HG03520 (cell line): ENCODE measurements around the gene PNLIPRP1.

Experiments
- ATAC-seq: cut with Tn5 transposase; IDR thresholded peaks from one replicate; pipeline ENCODE4 v1.9.1; 2021; ENCODE audit warnings: mild to moderate bottlenecking, moderate library complexity; ENCODE audit not compliant: unreplicated experiment

PNLIPRP1 gene

DNA sequence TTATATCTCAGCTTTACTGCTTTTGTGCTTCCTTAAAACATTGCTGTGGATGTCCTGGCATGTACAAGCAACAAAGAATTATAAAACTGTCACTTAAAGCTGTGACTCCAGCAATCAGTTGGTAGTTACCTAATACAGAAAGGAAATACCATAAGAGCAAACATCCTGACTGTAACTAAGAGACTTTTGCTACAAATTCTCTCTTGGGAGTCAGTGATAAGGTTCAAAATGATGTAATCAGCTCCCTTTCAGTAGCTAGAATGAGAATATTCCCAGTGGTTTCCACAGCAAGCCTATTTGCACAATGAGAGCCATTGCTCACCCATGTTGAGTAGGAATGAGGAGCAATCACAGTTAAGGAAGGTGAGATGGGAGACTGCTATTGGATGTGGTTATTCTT, 7.6 kb downstream of the PNLIPRP1 start:
- no peak for ATAC-seq

DNA sequence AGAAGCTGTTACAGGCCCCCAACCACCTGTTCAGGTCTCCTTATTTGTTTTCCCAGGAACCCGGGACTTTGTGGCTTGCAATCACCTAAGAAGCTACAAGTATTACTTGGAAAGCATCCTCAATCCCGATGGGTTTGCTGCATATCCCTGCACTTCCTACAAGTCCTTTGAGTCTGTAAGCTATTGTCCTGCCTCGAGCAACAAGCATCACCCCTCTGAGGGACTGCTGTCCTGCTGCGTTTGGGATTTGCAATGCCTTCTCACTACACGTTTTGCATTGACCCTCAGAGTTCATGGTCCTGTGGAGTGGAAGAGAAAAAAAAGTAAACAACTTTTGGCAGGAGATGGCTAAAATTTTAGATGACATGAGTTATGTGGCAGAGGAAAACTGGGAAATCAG, 9.2 kb downstream of the PNLIPRP1 start:
- ATAC-seq, result no peak

DNA sequence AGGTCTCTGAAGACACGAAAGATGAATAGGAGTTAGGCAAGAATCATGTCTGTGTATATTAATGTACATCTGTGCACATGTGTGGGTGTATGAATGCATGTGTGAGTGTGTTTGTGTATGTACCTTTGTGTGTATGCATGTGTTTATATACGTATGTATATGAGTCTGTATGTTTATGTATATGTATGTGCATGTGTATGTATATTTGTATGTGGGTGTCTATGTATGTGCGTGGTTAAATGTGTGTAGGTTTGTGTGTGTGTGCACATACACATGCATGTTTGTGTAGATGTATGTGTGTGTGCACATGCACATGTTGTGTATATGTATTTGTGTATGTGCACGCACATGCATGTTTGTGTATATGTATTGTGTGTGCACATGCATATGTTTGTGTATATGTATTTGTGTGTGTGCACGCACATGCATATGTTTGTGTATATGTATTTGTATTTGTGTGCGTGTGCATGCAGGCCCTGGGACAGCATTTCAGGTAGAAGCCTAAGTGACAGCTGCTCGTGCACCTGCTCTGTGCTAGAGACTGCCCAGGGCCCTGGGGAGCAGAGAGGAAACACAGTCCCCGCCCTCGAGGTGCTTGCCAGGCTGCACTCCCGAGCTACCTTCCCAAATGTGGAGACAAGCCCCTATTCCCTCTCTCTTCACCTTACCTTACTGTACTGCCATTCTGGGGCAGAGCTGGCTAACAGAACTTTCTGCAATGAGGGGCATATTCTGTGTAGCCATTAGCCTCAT, 12.1 kb downstream of the PNLIPRP1 start:
- ATAC-seq, result no peak

DNA sequence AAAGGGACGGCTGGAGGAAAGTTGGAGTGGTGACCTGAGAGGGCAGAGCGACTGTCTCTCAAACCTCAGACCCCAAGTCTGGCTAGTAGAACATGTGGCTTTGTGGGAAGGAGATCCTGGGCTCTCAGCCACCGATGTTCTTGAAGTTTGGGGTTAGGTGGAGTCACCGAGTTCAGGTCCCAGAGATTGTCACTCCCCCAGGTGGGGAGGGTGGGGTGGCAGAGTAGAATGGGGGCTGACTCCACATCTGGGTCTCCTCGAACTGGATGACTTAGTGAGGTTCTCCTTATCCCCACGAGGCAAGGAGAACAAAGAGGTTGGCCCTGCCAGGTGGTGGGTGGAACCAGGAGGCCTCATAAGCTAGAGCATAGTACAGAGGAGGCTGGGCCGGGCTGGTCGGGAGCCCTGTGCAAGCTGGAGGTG, 15.3 kb downstream of the PNLIPRP1 start:
- no peak for ATAC-seq

DNA sequence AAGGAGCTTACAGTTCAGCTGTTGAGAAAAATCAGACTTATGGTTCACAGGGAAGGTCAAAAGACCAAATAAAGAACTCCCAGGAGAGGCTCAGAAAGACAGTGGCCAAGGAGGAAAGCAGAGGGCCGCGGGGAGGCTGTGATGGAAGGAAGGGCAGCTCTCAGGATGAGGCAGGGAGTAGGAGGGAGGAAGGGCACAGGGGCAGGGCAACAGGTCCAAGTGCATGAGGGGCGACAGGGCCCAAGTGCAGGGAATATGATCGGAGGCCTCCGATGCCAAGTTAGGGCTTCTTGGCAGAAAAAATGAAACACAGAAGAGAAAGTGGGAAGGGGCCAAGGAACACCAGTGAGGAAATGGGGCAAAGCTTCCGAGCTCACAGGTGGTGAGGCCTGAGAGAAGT, 16.6 kb downstream of the PNLIPRP1 start:
- ATAC-seq, result no peak

DNA sequence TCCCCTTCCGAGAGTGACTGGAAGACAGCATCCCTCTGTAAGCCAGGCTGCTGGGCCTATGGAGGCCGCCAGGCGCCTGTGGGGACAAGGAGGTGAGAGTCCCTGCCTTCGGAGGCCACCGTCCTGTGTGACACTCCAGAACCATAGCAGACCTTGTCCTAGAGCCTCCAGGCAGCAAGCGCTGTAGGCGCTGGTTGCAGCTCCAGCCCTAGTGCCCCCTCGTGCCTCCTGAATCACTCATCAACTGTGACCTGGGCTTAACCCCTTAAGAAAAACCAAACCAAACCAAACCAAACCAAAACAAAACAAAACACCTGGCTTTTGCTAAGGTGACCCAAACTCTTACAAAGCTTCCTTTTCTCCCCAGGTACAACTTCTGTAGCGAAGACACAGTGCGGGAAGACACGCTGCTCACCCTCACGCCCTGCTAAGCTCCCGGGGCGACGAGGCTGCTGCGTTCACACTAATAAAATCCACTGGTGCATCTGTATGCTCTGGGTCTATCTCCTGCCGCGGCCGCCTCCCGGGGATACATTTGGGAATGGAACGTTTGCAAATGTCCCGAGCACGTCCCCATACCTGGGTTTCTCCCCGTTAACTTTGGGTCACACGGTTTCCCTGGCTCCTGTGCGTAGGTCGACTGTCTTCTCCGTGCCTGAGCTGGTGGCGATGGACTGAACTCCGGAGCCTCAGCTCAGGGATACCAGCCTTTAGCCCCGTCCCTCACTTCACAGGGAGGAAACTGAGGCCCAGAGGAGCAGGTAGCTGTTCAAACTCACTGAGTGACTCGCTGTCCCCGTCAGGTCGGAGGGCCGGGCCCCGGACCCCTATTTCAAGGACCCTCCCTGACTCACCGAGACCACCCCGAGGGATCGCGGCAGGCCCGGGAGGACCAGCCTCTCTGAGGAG, 18.2 kb downstream of the PNLIPRP1 start:
- ATAC-seq, result no peak

DNA sequence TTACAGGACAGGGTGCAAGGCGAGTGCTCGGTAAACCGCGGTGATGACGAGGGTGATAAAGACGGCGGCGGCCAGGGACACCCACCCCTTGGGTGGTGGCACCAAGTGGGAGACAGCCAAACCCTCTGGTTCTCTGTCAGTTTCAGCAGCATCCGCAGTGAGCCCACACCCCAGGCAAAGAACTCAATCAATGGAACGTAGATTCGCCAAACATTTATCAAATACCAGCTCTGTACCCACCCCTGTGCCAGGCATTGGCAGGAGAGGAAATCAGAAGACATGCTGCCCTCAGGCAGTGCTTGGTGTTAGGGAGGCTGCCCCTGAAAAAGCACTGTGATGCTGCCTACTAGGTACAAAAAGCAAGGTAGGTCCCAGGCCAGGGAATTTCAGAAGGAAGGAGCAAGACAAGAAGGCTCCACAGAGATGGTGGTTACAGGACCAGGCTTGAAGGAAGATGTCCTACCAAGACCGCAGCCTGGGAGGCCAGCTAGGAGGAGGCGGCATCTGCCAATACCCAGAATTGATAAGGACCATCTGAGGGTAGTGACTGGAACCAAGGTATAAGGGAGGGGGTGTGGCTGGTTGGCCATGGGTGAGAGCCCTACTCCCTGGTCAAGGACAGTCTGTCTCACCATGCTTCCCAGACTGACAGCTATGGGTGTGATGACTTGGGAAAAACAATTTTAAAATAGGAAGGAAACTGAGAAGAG, 19.8 kb downstream of the PNLIPRP1 start:
- ATAC-seq, result no peak

DNA sequence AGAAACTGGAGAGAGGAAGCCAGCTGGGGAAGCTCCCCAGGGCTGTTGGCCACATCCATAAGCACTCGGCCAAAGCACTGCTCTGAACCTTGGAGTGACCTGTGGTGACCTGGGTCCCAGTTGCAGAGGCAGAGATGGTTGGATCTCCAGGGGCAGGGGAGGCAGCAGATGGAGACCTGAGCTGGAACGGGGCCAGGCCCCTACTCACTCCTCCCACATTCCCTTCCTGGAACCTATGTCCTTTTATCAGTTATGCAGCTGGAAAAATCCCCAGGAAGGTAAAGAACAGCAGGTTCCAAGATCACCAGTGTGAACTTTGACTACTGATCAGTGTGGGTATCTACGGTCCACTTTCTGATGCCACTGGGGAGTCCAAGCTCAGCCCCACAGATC, 20.4 kb downstream of the PNLIPRP1 start:
- ATAC-seq, result no peak

DNA sequence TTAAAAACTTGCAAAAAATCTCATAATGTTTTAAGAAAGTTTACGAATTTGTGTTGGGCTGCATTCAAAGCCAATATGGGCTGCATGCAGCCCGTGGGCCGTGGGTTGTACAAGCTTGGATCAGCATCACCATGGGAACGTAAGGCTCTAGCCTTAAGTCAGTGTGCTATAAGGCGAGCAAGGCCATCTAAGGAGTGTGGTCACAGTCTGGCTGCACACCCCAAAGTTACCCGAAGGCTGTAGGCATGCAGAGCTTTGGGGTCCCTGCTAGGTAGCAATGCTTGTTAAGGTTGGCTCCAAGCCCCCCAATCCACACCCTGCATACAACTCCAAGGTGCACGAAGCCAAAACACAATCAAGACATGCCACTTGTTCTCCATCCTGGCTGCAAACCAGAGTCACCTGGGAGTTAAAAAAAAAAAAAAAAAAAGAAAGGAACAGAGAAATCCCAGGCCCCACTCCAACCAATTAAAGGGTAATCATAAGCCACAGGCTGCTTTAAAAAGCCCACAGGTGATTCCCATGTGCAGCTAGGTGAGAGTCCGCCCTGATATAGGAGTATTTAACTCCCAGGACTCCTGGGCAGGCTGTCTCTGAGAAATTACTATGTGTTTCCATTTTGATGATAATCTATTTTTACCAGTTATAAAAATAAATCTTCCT, 21.5 kb downstream of the PNLIPRP1 start:
- no peak for ATAC-seq

DNA sequence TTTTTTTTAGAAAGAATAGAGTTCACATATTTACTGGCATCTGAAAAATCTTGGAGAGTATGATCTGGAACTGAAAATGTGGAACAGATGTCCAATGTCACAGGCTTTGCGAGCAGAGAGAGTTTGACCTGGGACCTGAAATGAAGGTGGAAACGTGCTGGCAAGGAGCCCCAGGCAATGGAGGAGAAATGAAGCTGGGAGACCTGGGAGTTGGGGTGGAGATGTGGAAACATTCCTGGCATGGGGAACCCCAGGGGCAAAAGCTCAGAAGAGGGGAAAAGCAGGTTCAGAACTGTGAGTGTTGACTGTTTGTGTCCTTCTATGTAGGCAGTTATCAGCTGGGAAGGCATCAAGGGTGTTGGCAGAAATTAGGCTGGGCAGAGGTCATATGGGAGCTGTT, 22.7 kb downstream of the PNLIPRP1 start:
- ATAC-seq, result no peak

DNA sequence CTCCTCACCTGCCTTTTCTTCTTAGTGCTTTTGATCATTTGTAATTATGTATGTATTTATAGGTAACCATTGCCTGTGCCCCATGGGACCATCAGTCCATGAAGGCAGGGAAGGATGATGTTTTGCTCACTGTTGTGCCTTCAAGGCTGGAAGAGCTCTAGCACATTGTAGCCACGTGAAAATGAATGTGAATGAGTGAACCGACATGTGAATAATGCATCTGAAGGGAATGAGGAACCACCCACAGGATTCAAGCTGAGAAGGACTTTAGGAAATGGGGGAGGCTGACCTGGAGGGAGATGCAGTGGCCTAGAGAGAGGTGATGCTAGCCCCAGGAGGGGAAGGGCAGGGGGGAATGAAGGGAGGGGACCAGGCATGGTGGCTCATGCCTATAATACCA, 24.0 kb downstream of the PNLIPRP1 start:
- no peak for ATAC-seq

DNA sequence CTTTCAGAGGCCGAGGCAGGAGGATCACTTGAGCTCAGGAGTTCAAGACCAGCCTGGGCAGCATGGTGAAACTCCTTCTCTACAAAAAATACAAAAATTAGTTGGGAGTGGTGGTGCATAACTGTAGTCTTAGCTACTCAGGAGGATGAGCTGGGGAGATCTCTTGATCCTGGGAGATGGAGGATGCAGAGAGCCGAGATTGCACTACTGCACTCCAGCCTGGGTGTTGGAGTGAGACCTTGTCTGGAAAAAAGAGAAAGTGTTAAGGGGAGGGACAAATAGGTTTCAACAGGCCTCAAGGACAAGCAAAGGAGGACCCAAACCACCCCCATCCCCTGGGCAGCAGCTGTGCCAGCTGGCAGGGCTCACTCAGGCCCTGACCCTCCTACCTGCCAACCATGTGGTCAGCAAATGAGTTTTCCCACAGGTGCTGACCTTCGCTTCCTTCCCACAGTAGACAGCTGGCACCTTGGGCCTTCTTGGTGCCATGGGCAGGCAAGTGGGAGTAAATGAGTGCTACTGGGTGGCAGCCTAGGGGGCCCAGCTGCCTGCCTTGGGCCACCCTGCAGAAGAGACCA, 24.5 kb downstream of the PNLIPRP1 start:
- no peak for ATAC-seq

DNA sequence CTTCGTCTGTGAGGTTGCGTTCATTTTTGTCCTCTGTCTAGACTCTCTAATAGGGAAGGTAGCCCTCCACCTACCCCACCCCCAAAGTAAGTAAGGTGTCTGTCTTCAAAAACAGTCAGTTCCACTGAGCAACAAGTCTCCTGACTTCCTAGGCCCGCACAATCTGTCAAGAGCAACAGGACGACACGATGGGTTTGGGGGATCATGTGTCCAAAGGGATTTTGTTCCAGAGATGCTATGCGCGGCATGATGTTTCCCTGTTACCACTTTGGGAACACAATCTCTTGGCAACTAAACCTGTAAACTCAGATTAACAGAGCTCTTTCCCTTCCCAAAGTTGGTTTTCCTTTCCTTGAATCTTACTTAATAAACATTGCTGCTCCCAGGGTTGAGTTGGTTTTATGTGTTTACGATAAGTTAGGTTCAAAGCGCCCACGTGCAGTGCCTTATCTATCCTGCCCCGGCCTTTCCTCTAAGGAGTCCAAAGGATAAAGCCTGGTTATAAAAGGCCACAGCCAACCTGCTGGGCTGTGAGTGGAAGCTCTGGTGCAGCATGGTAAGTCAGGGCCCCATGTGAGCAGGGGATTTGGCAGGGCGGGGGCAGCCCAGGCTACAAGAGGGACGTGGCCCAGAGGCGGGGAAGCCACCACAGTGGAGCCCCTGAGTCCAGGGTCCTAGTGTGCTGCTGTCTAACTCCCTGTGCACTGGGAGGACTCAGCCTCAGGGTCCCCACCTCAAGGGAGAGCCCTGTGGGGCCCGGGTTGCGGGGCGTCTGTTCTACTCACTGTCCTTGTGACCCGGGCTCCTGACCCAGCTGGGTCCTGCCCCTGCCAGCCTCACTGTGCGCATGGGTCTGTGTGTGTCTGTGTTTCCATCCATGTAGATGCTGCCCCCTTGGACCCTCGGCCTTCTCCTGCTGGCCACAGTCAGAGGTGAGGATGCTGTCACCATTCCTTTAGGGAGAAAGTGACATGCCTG, 30.0 kb downstream of the PNLIPRP1 start, which contains the start of gene PNLIPRP2:
TSS of gene PNLIPRP2 (plus strand) at position 531 of the 978 bp plus-strand sequence.
- no peak for ATAC-seq

DNA sequence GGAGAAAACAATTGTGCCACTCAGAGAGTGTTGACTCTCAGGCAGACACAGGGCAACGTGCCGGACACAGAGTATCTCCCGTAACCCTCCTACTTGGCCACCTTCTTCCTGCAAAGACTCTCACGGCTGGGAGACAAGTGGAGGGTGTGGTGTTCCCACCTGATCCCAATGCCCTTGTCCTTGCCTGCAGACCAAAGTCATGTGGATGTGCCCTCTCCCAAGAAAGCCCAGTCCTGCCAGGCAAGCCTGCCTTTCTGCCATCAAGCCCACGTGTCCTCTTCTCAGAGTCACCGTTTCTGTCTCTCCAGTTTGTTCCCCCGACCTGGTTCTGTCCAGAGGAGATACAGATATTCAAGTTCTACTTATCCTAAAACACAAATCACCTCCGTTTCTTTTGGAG, 30.7 kb downstream of the PNLIPRP1 start:
- no peak for ATAC-seq

DNA sequence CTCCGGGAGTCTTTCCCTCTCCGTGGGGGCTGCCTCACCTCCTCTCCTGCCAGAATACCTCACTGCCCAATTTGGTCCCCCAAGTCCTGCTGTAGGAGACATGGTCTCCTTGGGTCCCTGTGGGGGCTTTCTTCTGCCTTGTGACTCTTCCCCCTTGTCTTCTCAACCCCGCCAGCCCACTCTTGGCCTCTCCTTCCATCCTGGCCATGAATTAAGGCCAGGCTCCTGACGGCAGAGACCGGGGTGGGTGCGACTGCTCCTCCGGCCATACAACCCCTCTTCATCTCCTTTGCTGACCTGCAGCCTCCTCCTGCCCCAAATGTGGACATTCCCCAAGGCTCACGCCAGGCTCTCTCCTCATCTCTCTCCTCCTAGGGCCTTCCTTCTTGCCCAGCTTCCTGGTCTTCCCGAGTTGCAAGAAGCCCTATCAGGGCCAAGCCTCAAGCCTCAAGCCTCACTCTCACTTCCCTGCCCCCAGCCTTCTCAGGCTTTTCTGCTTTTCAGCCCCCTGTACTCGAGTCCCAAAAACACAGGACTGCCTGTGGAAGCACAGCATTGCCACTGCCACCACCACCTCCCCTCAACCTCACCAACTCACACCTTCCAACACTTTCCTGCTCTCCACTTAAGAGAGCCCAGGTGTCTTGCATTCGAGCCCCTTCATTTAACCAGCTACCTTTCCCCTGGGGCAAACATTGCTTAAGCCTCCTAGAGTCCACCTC, 31.3 kb downstream of the PNLIPRP1 start:
- ATAC-seq, result no peak

DNA sequence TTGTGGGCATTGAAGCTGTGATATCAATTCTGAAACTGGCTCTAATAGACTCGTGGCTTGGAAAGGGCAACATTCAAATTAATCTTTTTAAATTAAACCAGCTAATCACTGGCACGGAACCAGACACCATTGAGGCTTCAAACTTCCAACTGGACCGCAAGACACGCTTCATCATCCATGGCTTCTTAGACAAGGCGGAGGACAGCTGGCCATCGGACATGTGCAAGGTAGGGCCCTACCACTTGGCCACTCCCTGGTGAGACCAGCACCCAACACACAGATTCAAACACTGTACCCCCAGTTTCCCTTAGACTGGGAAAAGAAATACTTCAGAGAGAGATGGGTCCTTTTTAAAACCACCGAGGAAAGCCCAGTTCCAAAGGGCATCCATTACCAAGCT, 35.1 kb downstream of the PNLIPRP1 start:
- no peak for ATAC-seq

DNA sequence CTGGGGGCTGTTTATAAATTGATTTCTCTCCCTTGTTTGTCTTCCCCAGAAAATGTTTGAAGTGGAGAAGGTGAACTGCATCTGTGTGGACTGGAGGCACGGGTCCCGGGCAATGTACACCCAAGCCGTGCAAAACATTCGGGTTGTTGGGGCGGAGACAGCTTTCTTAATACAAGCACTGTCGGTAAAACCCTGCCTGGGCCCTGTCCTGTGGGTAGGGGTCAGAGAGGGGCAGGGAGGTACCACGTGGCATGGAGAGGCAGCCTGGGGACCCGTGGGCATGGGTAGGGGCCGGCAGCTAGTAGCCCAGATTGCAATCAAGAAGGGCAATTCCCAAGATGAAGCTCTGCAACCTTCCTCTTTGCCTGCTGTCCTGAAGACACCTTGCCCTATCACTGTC, 36.1 kb downstream of the PNLIPRP1 start:
- no peak for ATAC-seq

DNA sequence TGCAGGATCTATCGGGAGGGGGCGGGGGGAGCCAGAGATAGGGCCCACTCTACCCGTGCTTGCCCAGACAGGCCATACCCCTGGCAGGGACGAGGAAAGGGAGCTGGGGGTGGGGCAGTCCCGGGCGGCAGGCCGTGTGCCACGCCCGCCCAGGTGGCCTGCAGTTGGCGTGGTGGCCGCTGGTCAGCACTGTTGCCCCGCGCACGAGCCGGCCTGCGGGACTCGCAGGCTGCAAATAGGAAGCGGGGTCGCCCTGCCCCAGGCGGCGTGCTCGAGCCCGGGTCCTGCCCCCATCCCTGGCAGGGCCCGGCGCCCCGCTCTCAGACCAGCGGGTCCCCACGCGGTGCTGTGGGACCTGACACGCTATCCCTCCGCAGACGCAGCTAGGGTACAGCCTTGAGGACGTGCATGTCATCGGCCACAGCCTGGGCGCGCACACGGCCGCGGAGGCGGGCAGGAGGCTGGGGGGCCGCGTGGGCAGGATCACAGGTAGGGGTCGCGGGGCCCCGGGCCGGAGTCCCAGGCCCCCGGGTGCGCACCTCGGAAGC, 36.7 kb downstream of the PNLIPRP1 start:
- no peak for ATAC-seq
